Lung microvascular endothelial cell (primary cell): ENCODE results near the gene CYP2W1. TPM values are rescaled to one million over a fixed set of nuclear protein-coding genes. Genes with fewer than 3 reads are reported as not detected.
A peak's percentile ranks its signal among the peaks of the same experiment; 100 is the strongest.
"Not testable (repeated sequence)": the region's sequence is repeated elsewhere in the genome, so short reads cannot be mapped to it uniquely, and the experiment has no call there.

Source experiments
- DNase-seq, 2 donors: peaks; one replicate each; pipeline versions ENCODE4 v3.0.0 to v3.0.0-alpha.2; 2010; ENCODE audit warnings: low read depth in 2 of 2
- total RNA-seq: library from RNA; depleted of rRNA; stranded (reverse); fragments of >200 nt; gene quantifications from 2 replicates; pipeline ENCODE4 v1.2.1, GENCODE V29; 2014

The CYP2W1 gene
- total RNA-seq, 1 donor from 2014 or later, result not detected

GRCh38 chr7:951881-952547 lies 31.0 kb upstream of the CYP2W1 start:
- DNase-seq, result no peak

- DNase-seq, result no peak
Observed at GRCh38 chr7:952548-953441, 30.2 kb upstream of the CYP2W1 start.

DNA sequence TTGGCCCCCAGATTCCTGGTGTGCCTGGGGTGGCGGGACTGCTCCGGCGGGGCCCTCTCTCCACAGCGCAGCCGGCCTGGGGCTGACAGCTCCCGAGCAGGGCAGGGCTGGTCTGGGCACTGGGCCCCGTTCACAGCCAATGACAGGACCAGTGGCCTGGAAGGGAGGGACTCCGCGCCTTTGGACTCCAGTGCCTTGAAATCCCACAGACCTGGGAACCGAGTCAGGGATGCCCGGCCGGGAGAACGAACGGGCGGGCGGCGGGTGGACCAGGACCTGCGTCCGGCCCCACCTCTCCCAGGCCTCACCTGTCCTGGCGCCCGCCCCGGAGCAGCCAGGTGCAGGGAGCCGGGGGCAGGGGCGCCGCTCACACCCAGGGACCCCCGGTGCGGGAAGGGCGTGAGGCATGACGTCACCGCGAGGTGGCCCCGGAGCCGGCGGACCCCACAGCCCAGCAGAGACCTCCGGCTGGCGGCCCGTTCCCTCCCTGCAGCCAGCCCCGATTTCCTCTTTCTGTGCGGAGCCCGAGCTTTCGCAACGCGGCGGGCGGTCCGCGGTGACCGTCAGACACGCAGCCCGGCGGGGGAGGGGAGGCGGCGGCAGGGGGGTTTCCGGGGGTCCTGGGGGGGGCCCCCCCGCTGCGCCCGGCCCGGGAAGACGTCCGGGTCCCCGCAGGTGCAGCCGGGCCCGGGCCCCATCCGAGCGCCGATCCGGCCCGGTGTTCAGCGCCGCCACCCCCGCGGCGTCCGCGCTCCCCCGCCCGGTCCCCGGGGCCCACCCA lies 29.2 kb upstream of the CYP2W1 start:
- peak in 1 of 2 donors; percentile 61 for DNase-seq

DNA sequence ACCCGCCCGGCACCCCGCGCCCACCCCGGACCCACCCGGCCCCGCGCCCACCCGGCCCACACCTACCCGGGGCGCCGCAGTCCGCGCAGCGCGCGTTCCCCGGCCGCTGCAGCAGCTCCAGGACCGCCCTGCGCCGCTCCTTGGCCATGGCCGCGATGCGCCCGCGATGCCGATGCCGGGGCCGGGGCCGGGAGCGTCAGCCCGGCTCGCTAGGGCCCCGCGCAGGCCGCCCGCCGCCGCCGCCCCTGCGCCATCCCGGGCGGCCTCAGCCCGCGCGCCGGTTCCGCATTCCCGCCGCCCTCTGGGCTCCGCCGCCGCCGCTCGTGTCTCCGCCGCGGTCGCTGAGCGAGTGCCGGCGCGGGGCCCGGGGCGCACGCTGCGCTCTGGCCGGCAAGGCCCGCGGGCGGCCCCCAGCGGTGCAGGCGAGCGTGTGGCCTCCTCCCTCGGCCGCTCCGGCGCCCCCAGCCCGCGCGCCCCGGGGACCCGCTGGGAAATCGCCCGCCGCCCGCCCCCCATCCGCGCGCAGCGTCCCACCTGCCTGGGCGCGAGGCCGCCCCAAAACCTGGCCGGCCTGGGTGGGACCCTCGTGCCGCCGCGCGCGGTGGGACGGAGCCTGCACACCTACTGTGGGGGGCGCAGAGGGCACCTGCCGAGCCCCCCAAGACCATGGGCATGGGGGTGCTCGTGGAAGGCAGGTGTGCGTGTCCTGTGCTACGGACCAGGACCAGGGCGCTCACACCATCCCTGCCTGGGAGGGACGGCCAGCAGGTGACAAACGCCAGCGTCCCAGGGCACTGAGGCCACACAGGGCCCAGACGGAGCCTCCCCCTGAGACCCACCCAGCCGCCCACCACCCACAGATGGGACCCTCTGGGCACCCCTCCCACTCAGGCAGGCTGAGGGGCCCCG lies 28.4 kb upstream of the CYP2W1 start, which contains the start of gene ADAP1:
Gene ADAP1 (minus strand): TSS at position 351 of the 909 bp plus-strand sequence. CDS start 203 bp downstream, at position 148.
- DNase-seq, result peak; percentile 48 to 78

- DNase-seq, result no peak
Observed at GRCh38 chr7:956031-956430, 26.9 kb upstream of the CYP2W1 start.

- DNase-seq, result no peak
Observed at GRCh38 chr7:957418-958220, 25.4 kb upstream of the CYP2W1 start.

DNA sequence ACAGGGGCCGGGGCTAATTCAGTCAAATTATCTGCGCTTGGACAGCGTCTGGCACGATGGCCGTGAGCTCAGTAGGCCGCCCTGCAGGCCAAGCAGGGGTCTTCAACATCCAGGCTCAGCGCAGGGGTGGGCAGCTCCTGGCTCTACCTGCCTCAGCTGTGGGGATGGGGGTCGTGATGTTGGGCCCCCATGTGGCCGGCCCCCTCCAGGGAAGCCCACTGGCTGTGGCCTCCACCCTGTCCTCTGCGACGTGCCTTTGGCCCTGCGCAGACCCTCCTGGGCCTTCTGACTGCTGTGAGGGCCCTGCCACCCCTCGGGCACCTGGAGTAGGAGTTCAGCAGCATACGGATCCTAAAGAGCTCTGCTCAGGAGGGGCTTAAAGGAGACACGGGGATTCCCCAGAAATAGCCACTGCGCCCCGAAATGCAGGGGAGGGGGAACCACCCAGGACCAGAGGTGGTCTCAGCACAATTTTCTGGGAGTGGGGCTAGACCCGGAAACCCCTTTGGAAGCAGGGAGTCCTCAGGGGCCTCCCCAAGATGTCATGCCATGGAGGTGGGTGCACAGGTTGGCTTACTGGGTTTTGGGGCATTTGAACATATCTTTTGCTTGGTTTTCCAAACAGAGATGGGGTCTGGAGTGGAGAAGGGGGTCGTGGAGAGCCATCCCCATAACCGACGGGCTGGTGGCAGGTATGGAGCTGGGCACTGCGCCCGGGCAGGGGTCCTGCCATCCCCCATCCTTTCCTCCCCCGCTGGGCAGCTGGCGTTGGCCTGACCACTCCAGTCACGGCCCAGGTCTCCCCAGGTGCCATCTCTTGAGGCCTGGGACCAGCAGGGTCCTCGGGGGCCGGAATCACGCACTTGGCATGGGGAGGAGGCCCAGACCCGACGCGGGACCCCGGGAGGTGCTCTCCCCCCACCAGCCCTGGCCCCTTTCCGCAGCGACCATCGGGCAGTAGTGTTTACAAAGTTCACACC lies 24.5 kb upstream of the CYP2W1 start:
- no peak for DNase-seq

- DNase-seq, result no peak
Observed at GRCh38 chr7:959271-959670, 23.7 kb upstream of the CYP2W1 start.

GRCh38 chr7:959740-960139 lies 23.2 kb upstream of the CYP2W1 start:
- not testable (repeated sequence) for DNase-seq

DNA sequence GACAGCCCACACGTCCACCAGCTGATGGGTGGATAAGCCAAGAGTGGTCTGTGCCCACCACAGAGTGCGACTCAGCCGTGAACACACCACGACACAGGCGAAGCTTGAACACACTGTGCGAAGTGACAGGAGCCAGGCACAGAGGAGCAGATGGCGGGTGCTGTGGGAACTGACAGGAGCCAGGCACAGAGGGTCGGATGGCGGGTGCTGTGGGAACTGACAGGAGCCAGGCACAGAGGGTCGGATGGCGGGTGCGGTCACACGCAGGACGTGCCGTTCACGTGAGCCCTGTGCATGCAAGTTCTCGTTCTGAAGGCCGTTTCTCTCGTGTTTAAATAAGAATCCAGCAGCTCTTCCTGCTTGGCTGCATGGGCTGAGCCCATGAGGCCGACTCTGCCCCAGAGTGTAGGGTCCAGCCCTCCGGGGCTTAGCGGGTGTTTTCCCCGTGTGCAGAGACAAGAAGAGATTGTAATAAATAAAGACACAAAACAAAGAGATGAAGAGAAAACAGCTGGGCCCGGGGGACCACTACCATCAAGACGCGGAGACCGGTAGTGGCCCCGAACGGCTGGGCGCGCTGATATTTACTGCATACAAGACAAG lies 22.6 kb upstream of the CYP2W1 start:
- no peak for DNase-seq

- DNase-seq, result not testable (repeated sequence)
Observed at GRCh38 chr7:960972-961371, 22.0 kb upstream of the CYP2W1 start.

DNA sequence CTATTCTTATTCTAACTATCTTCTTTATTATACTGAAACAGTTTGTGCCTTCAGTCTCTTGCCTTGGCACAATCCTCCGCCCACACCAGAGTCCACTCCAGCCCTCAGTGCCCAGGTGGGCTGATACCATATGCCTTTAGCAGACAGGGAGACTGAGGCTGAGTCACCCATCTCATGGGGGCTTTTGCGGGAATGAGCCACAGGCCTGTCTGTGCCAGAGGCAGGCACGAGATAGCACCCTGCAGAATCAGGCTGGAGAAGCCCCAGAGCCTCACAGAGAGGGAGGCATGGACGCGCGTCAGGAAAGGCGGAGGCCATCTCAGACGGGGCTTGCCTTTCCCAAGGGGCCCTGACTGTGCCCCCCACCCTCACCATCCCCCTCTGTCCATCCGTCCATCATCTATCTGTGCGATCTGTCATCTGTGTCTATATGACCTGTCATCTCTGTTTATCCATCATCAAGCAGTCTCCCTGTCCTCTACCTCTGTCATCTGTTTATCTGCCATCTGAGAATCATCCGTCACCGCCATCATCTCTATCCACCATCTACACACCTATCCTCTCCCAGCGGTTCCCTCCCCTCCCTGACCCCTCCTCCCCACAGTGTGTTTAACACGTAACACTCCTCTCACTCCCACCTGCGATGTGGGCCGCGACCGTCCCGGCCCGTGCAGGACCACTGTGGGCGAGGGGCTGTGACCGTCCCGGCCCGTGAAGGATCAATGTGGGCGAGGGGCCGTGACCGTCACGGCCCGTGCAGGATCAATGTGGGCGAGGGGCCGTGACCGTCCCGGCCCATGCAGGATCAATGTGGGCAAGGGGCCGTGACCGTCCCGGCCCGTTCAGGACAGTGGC lies 21.2 kb upstream of the CYP2W1 start:
- no peak for DNase-seq

GRCh38 chr7:962401-963081 lies 20.4 kb upstream of the CYP2W1 start:
- DNase-seq, result no peak

- DNase-seq, result no peak
Observed at GRCh38 chr7:963236-964078, 19.5 kb upstream of the CYP2W1 start.

DNA sequence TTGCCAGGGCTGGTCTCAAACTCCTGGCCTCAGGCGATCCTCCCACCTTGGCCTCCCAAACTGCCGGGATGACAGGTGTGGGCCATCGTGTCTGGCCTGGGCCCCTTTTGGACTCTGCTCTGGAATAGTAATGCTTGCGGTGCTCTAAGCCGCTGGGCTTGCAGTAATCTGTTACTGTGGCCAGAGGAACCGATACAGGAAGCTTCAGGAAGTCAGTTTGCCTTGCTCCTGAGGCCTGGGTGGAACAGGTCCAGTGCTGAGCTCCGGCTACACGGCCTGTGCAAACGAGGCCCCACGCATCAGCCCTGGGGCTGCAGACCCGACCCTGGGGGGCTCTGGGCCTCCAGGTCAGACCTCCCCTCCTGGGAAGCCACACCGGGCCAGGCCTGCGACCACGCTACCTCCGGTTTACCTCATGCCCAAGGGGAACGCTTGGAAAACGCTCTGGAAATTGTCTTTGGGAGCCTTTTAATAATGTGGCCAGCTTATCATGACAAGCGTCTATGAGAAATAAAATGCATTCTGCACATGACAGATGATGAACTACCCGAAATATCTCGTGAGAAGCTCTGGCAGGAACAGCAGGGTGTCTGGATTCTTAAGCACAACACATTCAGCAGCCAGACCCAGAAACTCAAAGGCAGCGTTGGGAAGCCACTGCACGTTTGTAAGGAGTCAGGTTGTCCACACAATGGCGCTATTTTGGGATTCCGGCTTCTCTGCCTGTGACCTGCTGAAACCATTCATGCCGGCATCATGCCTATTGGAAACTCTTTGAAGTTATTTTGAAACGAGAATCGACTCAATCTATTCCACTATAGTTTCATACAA lies 18.4 kb upstream of the CYP2W1 start:
- DNase-seq, result peak in 1 of 2 donors; percentile 64
